ENCODE measurements around the gene ACTR3.
"Not testable (repeated sequence)": the region's sequence is repeated elsewhere in the genome, so short reads cannot be mapped to it uniquely, and the experiment has no call there.

ACTR3 gene

GRCh38 chr2:113906647-113907046 lies 16.8 kb downstream of the ACTR3 start:
- DNase-seq = no peak

- no peak for DNase-seq
Observed at GRCh38 chr2:113907297-113907696, 17.4 kb downstream of the ACTR3 start.

GRCh38 chr2:113910110-113910717 lies 20.3 kb downstream of the ACTR3 start:
- DNase-seq = peak; percentile 35

- DNase-seq = no peak
Observed at GRCh38 chr2:113910967-113911678, 21.2 kb downstream of the ACTR3 start.

- no peak for DNase-seq
Observed at GRCh38 chr2:113915082-113915819, 25.4 kb downstream of the ACTR3 start.

GRCh38 chr2:113918229-113918628 lies 28.3 kb downstream of the ACTR3 start:
- DNase-seq = no peak

GRCh38 chr2:113920996-113921395 lies 31.1 kb downstream of the ACTR3 start:
- DNase-seq = no peak

GRCh38 chr2:113922335-113922734 lies 32.4 kb downstream of the ACTR3 start:
- no peak for DNase-seq

- DNase-seq = no peak
Observed at GRCh38 chr2:113922784-113923183, 32.9 kb downstream of the ACTR3 start.

GRCh38 chr2:113925884-113926283 lies 36.0 kb downstream of the ACTR3 start:
- no peak for DNase-seq

GRCh38 chr2:113926314-113926713 lies 36.4 kb downstream of the ACTR3 start:
- DNase-seq = no peak

GRCh38 chr2:113930448-113930847 lies 40.6 kb downstream of the ACTR3 start:
- DNase-seq = no peak

- DNase-seq = no peak
Observed at GRCh38 chr2:113937501-113937900, 47.6 kb downstream of the ACTR3 start.

GRCh38 chr2:113940891-113941290 lies 51.0 kb downstream of the ACTR3 start:
- DNase-seq = no peak

- not testable (repeated sequence) for DNase-seq
Observed at GRCh38 chr2:113945784-113946183, 55.9 kb downstream of the ACTR3 start.

GRCh38 chr2:113950906-113951305 lies 61.0 kb downstream of the ACTR3 start:
- DNase-seq = not testable (repeated sequence)

GRCh38 chr2:113961000-113961399 lies 71.1 kb downstream of the ACTR3 start:
- no peak for DNase-seq

- DNase-seq = no peak
Observed at GRCh38 chr2:113962692-113963480, 73.0 kb downstream of the ACTR3 start.

- no peak for DNase-seq
Observed at GRCh38 chr2:113963965-113964364, 74.1 kb downstream of the ACTR3 start.

GRCh38 chr2:113964436-113964835 lies 74.5 kb downstream of the ACTR3 start:
- DNase-seq = no peak

GRCh38 chr2:113965228-113965627 lies 75.3 kb downstream of the ACTR3 start:
- no peak for DNase-seq

- peak; percentile 29 for DNase-seq
Observed at GRCh38 chr2:113965644-113966043, 75.8 kb downstream of the ACTR3 start.

- no peak for DNase-seq
Observed at GRCh38 chr2:113966171-113966570, 76.3 kb downstream of the ACTR3 start.
